ENCODE data around the gene SLC12A7.
"Not testable (repeated sequence)": the region's sequence is repeated elsewhere in the genome, so short reads cannot be mapped to it uniquely, and the experiment has no call there.

SLC12A7 gene

GRCh38 chr5:1129711-1130055 lies 17.8 kb upstream of the SLC12A7 start:
- Histone ChIP-seq H3K9me3 (no peaks in the 10 kb centered on the region), H3K27me3 (no peaks in the 10 kb centered on the region), H3K36me3 (no peaks in the 10 kb centered on the region), H3K4me1 (peaks cover 16% of the 10 kb centered on the region), H3K4me3 (ENCODE audit: low read depth, low read length) (no peak overlapping the region)
- TF ChIP-seq, protein P1, sequence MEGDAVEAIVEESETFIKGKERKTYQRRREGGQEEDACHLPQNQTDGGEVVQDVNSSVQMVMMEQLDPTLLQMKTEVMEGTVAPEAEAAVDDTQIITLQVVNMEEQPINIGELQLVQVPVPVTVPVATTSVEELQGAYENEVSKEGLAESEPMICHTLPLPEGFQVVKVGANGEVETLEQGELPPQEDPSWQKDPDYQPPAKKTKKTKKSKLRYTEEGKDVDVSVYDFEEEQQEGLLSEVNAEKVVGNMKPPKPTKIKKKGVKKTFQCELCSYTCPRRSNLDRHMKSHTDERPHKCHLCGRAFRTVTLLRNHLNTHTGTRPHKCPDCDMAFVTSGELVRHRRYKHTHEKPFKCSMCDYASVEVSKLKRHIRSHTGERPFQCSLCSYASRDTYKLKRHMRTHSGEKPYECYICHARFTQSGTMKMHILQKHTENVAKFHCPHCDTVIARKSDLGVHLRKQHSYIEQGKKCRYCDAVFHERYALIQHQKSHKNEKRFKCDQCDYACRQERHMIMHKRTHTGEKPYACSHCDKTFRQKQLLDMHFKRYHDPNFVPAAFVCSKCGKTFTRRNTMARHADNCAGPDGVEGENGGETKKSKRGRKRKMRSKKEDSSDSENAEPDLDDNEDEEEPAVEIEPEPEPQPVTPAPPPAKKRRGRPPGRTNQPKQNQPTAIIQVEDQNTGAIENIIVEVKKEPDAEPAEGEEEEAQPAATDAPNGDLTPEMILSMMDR (IDR thresholded peaks at IDR 0.05; ENCODE audit: low read depth, low read length) = no peak
- no peak for DNase-seq

- peaks cover 22% of the 10 kb centered on the region for H3K4me1 ChIP-seq
- TF ChIP-seq, protein P1 (IDR thresholded peaks at IDR 0.05; ENCODE audit: low read depth, low read length) = no peak
- no peak overlapping the region for H3K4me3 ChIP-seq (ENCODE audit: low read depth, low read length)
- H3K27me3 ChIP-seq = no peaks in the 10 kb centered on the region
- no peaks in the 10 kb centered on the region for H3K9me3 ChIP-seq
- DNase-seq = no peak
- no peaks in the 10 kb centered on the region for H3K36me3 ChIP-seq
These were observed 17.3 kb upstream of the SLC12A7 start for GRCh38 chr5:1128977-1129710.

DNA sequence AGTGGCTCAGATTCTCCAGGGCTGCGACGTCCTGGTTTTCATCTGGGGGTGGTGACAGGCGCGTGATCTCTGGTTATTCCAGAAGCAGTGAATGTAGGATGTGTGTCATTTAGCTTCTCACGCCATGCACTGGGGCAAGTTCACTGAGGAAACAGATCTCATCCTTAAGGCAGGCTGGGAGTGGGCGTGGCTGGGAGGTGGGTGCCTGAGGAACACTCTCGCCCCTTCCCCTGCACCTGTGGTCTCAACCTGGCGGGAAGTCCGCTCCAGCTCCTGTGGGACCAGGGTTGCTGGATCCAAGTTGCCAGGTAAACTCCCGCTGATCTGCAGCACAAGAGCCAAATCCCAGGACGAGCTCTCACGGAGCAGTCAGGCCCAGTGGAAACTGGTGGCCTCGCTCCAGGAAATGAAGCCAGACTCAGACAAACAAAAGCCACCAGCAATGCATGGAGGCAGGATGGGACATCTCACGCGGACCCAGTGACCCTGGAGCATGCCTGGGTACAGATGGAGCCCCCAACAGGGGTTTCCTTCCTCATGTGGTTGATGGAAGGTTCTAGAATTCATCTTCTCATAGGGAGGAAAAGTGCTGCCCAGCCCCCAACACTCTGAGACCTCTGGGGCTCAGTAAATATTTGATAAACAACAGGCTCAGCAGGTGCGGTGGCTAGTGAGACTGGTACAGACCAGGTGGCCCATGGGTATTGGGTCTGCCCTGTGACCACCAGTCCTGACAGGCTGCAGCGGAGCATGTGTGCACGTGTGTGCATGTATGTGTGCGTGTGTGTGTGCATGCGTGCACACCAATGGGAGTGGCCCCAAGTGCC lies 16.3 kb upstream of the SLC12A7 start:
- Histone ChIP-seq H3K36me3 (no peaks in the 10 kb centered on the region), H3K9me3 (no peaks in the 10 kb centered on the region), H3K27me3 (no peaks in the 10 kb centered on the region), H3K4me1 (peaks cover 27% of the 10 kb centered on the region), H3K4me3 (ENCODE audit: low read depth, low read length) (no peak overlapping the region)
- DNase-seq = no peak
- TF ChIP-seq, protein P1 (IDR thresholded peaks at IDR 0.05; ENCODE audit: low read depth, low read length) = no peak

DNA sequence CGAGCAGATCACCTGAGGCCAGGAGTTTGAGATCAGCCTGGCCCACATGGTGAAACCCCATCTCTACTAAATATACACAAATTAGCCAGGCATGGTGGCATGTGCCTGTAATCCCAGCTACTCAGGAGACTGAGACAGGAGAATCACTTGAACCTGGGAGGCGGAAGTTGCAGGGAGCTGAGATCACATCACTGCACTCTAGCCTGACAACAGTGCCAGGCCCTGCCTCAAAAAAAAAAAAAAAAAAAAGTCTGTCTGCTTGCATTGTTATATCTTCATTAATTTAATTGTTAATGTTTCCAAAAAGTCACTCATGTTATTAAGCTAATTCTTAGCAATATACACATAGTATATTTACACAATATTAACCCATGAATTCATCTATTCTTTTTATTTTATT lies 13.8 kb upstream of the SLC12A7 start:
- not testable (repeated sequence) for H3K27me3 ChIP-seq; DNase-seq; H3K4me3 ChIP-seq (ENCODE audit: low read depth, low read length); H3K9me3 ChIP-seq; H3K36me3 ChIP-seq
- peaks cover 33% of the 10 kb centered on the region for H3K4me1 ChIP-seq

GRCh38 chr5:1125030-1125357 lies 13.1 kb upstream of the SLC12A7 start:
- TF ChIP-seq, protein P1 (IDR thresholded peaks at IDR 0.05; ENCODE audit: low read depth, low read length) = no peak
- Histone ChIP-seq H3K36me3 (no peaks in the 10 kb centered on the region), H3K4me1 (peaks cover 33% of the 10 kb centered on the region), H3K9me3 (no peaks in the 10 kb centered on the region), H3K27me3 (no peaks in the 10 kb centered on the region), H3K4me3 (ENCODE audit: low read depth, low read length) (peak overlapping the region; percentile 30)
- DNase-seq = peak; percentile 93

DNA sequence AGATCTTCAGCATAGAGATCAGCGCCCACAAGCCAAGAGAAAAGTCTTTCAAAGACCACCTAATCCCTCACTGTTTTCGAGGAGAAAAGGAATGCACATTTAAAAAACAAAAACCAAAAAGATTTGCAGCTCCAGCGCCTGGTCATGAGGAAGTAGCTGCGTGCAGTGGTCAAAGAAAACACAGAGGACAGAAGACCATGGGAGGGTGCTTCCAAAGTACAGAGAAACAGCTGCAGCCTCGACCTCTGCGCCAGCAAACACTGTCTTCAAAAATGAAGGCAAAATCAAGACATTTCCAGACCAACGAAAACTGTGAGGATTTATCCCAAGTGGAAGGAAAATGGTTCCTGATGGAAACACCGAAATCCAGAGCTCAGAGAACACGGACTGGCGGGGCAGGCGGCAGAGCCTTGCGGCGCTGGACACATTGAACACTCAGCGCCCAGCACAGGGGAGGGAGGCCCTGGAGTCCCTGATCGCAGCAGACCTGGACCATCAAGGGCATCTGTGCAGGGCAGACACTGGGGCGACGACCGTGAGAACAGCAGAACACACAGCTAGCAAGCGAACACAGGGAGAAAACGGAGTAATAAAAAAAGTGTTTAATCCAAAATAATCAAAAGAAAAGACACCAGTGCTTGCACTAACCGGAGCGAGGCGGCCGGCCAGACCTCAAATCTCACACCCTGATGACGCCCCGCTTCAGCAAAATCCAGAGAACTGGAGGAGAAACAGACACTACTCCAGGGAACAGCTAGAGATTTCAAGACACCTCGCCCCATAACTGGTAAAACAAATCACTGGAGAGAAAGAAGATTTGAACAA lies 12.6 kb upstream of the SLC12A7 start:
- no peaks in the 10 kb centered on the region for H3K36me3 ChIP-seq
- DNase-seq = peak; percentile 70
- H3K9me3 ChIP-seq = no peaks in the 10 kb centered on the region
- TF ChIP-seq, protein P1 (IDR thresholded peaks at IDR 0.05; ENCODE audit: low read depth, low read length) = no peak
- peak overlapping the region; percentile 30 for H3K4me3 ChIP-seq (ENCODE audit: low read depth, low read length)
- H3K27me3 ChIP-seq = no peaks in the 10 kb centered on the region
- H3K4me1 ChIP-seq = peaks cover 33% of the 10 kb centered on the region

Data from BE2C (cell line).